SK-N-SH (cell line): ENCODE results near the gene CDC34. TPM values are rescaled to one million over a fixed set of nuclear protein-coding genes. Genes with fewer than 3 reads are reported as not detected.

ENCODE experiments used
- CTCF ChIA-PET: fragments of 300-600, 350-600 bp; formaldehyde crosslinking; extraction: SDS; loops from one replicate; lab custom pipeline; 2021; lab: Yijun Ruan, JAX
- POLR2A ChIA-PET: fragments of 350-600 bp; sonication (Branson Sonifier 250); formaldehyde crosslinking; extraction: SDS; loops from one replicate; lab custom pipeline; 2020; ENCODE audit warnings: antibody characterized with exemption, inconsistent platforms; lab: Yijun Ruan, JAX
- DNase-seq: peaks from one replicate; pipeline ENCODE4 v3.0.0; 2012
- H2AFZ ChIP-seq: fragments of 200-600 bp; sonication (generic); 2 replicates; pipeline ENCODE4 v1.8.1; 2016; ENCODE audit warnings: antibody characterized with exemption, mild to moderate bottlenecking, low read depth
- H3F3A ChIP-seq: fragments of 200-600 bp; sonication (generic); replicated peaks from 2 replicates; pipeline ENCODE3; 2016; ENCODE audit warnings: antibody characterized with exemption, mild to moderate bottlenecking; ENCODE audit not compliant: insufficient read depth
- H3K27ac ChIP-seq, 2 experiments: fragments of 200-500 bp in 1 of 2; fragments of 200-600 bp in 1 of 2; sonication (Bioruptor generic) in 1 of 2; sonication (generic), shearing (Covaris generic) in 1 of 2; 2 replicates each; pipeline versions ENCODE4 v1.5.1 to v1.6.1; 2014 to 2016; ENCODE audit warnings: low read depth in 2 of 2, inconsistent platforms in 1 of 2, low read length in 1 of 2, mild to moderate bottlenecking in 1 of 2, mixed read lengths in 1 of 2
- H3K27me3 ChIP-seq: fragments of 200-600 bp; sonication (generic), shearing (Covaris generic); 2 replicates; pipeline ENCODE4 v1.6.1; 2016; ENCODE audit warnings: mixed run types; ENCODE audit not compliant: insufficient read depth
- H3K36me3 ChIP-seq, 2 experiments: fragments of 200-500 bp in 1 of 2; fragments of 200-600 bp in 1 of 2; sonication (Bioruptor generic) in 1 of 2; sonication (generic) in 1 of 2; replicated peaks in 1 of 2; 2 replicates each; pipeline versions ENCODE3 to v1.5.1; 2014 to 2016; ENCODE audit warnings: low read length in 1 of 2, mild to moderate bottlenecking in 1 of 2; ENCODE audit not compliant: insufficient read depth in 2 of 2, control insufficient read depth in 1 of 2
- H3K4me1 ChIP-seq, 2 experiments: fragments of 200-500 bp in 1 of 2; fragments of 200-600 bp in 1 of 2; sonication (Bioruptor generic) in 1 of 2; sonication (generic), shearing (Covaris generic) in 1 of 2; 2 replicates each; pipeline versions ENCODE4 v1.5.1 to v1.6.1; 2014 to 2016; ENCODE audit warnings: low read depth in 1 of 2, low read length in 1 of 2, mixed run types in 1 of 2; ENCODE audit not compliant: insufficient read depth in 2 of 2, control insufficient read depth in 1 of 2
- H3K4me2 ChIP-seq: fragments of 200-600 bp; sonication (generic), shearing (Covaris generic); 2 replicates; pipeline ENCODE4 v1.6.1; 2017; ENCODE audit warnings: mixed run types
- H3K4me3 ChIP-seq, 2 experiments: fragments of 200-500 bp in 1 of 2; fragments of 200-600 bp in 1 of 2; sonication (Bioruptor generic) in 1 of 2; sonication (generic), shearing (Covaris generic) in 1 of 2; 2 replicates each; pipeline versions ENCODE4 v1.5.1 to v1.8.1; 2014 to 2016; ENCODE audit warnings: low read depth in 2 of 2, inconsistent platforms in 1 of 2, low read length in 1 of 2, mild to moderate bottlenecking in 1 of 2, mixed read lengths in 1 of 2, moderate library complexity in 1 of 2
- H3K79me2 ChIP-seq: fragments of 200-600 bp; sonication (generic); 2 replicates; pipeline ENCODE4 v1.8.1; 2017; ENCODE audit warnings: mild to moderate bottlenecking; ENCODE audit not compliant: insufficient read depth
- H3K9ac ChIP-seq: fragments of 200-600 bp; sonication (generic); 2 replicates; pipeline ENCODE4 v1.6.1; 2017; ENCODE audit warnings: mixed run types
- H3K9me2 ChIP-seq: fragments of 200-600 bp; sonication (generic); 2 replicates; pipeline ENCODE4 v1.6.1; 2017; ENCODE audit warnings: mixed run types
- H3K9me3 ChIP-seq: fragments of 200-600 bp; sonication (generic); 2 replicates; pipeline ENCODE4 v1.6.1; 2017; ENCODE audit warnings: mixed run types, mild to moderate bottlenecking, moderate library complexity
- H4K20me1 ChIP-seq: fragments of 200-600 bp; sonication (generic); 2 replicates; pipeline ENCODE4 v1.6.1; 2017; ENCODE audit warnings: mild to moderate bottlenecking, mixed run types; ENCODE audit not compliant: insufficient read depth
- ELF1 ChIP-seq: IDR thresholded peaks from 2 replicates; pipeline ENCODE4 v1.4.0; 2012
- EZH2phosphoT487 ChIP-seq: fragments of 200-600 bp; sonication (generic); IDR thresholded peaks from 2 replicates; pipeline ENCODE4 v1.6.1; 2017; ENCODE audit warnings: low read depth, mixed run types, mild to moderate bottlenecking, antibody characterized with exemption, moderate library complexity, borderline replicate concordance
- FOXJ3 ChIP-seq: sonication (generic); formaldehyde crosslinking; IDR thresholded peaks from 2 replicates; pipeline ENCODE4 v1.5.1; 2020; ENCODE audit warnings: mild to moderate bottlenecking, missing genetic modification reagents
- GATA2 ChIP-seq: sonication (generic); formaldehyde crosslinking; IDR thresholded peaks from 2 replicates; pipeline ENCODE4 v1.5.0; 2020; ENCODE audit warnings: mild to moderate bottlenecking, missing genetic modification reagents
- MXI1 ChIP-seq: IDR thresholded peaks from 2 replicates; pipeline ENCODE4 v1.6.1; 2012; ENCODE audit warnings: mild to moderate bottlenecking, low read depth, low read length, improper control_type of control experiment
- RXRA ChIP-seq: IDR thresholded peaks from 2 replicates; pipeline ENCODE4 v1.4.0; 2012; ENCODE audit warnings: low read depth, mild to moderate bottlenecking, borderline replicate concordance
- SMC3 ChIP-seq: IDR thresholded peaks from 2 replicates; pipeline ENCODE4 v1.6.1; 2012; ENCODE audit warnings: low read depth, low read length, improper control_type of control experiment
- TCF12 ChIP-seq: IDR thresholded peaks from 2 replicates; pipeline ENCODE4 v1.4.0; 2012
- TEAD4 ChIP-seq: IDR thresholded peaks from 2 replicates; pipeline ENCODE4 v1.4.0; 2012; ENCODE audit warnings: mild to moderate bottlenecking, borderline replicate concordance; ENCODE audit not compliant: insufficient read depth
- WGBS: methylation state at CpG from one replicate; pipeline ENCODE4 v1.1.6; 2017; ENCODE audit warnings: low lambda C conversion rate; 5-methylcytosine and 5-hydroxymethylcytosine counted together
- polyA plus RNA-seq, 3 experiments: library from polyadenylated mRNA; depleted of rRNA; stranded (reverse); fragments of >200 nt; gene quantifications; 2 replicates each; pipeline ENCODE4 v1.2.3, GENCODE V29; 2012
- TF ChIP-seq, protein P1 (sequence below): fragments of 200-600 bp; sonication (generic); IDR thresholded peaks from 2 replicates; pipeline ENCODE4 v1.6.1; 2017; ENCODE audit warnings: antibody characterized with exemption, mild to moderate bottlenecking, moderate library complexity
- TF ChIP-seq, protein P2 (sequence below): IDR thresholded peaks from 2 replicates; pipeline ENCODE4 v1.4.0; 2012; ENCODE audit warnings: low read depth, borderline replicate concordance

CDC34 gene
- polyA plus RNA-seq, 1 of the 3 experiments (the other 2 are of a cell fraction), result 96.7 TPM

DNA sequence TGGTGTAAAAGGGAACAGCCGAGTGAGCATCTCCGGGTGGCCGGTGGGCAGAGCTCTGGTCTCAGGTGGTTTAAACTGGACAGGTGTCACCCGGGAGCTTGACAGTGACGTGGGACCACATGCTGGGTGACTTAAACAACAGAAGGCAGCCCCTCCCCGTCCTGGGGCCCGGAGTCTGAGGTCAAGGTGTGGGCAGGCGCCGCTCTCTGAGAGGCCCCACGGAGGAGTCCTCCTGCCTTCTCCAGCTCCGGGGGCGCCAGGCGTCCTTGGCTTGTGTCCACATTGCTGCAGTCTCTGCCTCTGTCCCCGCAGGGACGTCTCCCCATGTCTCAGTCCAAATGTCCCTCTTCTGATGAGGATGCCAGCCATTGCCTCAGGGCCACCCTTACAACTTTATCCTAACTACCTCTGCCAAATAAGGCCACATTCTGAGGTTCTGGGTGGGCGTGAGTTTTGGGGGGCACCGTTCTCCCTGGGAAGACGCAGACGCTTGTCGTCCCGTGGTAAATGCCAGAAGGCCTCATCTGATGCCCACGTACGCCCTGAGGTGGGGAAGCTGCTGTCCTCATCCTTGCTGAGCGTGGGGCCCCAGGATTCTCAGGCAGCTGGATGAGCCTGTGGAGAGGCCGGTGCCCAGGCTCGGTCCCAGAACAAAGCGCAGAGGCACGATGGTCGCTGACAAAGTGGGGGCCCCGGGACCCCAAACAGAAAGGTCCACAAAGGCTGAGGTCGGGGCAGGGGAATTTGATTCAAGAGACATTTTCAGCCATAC lies 25.2 kb downstream of the CDC34 start:
- Histone ChIP-seq H3K9me3 (no peaks in the 10 kb centered on the region), H3K36me3 (no peaks in the 10 kb centered on the region), H3K27ac (no peak overlapping the region), H3K9ac (no peak overlapping the region), H3K4me2 (no peak overlapping the region), H3K9me2 (no peaks in the 10 kb centered on the region), H3K4me1 (no peaks in the 10 kb centered on the region; a peak in 1 of 4 replicates), H3F3A (no peaks in the 10 kb centered on the region), H3K79me2 (no peaks in the 10 kb centered on the region), H4K20me1 (no peaks in the 10 kb centered on the region)
- 75% methylated on average over 24 of the region's 31 CpGs for WGBS
- DNase-seq, result no peak
- CTCF ChIA-PET, result interaction anchor here (1.1 kb wide), 1 partner anchor 8 kb away, joined by 3 read pairs; no protein-coding TSS in a partner anchor
- TF ChIP-seq, protein P1, sequence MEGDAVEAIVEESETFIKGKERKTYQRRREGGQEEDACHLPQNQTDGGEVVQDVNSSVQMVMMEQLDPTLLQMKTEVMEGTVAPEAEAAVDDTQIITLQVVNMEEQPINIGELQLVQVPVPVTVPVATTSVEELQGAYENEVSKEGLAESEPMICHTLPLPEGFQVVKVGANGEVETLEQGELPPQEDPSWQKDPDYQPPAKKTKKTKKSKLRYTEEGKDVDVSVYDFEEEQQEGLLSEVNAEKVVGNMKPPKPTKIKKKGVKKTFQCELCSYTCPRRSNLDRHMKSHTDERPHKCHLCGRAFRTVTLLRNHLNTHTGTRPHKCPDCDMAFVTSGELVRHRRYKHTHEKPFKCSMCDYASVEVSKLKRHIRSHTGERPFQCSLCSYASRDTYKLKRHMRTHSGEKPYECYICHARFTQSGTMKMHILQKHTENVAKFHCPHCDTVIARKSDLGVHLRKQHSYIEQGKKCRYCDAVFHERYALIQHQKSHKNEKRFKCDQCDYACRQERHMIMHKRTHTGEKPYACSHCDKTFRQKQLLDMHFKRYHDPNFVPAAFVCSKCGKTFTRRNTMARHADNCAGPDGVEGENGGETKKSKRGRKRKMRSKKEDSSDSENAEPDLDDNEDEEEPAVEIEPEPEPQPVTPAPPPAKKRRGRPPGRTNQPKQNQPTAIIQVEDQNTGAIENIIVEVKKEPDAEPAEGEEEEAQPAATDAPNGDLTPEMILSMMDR, result no peak
- TF ChIP-seq TCF12, result no peak
- TF ChIP-seq EZH2phosphoT487, result no peak
- TF ChIP-seq GATA2 (CRISPR knock-in tag), result no peak
- TF ChIP-seq TEAD4, result no peak
- no peak for TF ChIP-seq FOXJ3 (CRISPR knock-in tag)
- TF ChIP-seq MXI1, result no peak
- no peak for TF ChIP-seq RXRA
- TF ChIP-seq ELF1, result no peak
- no peak for TF ChIP-seq SMC3
- TF ChIP-seq, all 33 proteins: peak for 0
- Histone ChIP-seq H3K4me3 (no peak overlapping the region), H2AFZ (no peak overlapping the region), H3K27me3 (no peaks in the 10 kb centered on the region)
- POLR2A ChIA-PET, result interaction anchor here (1.0 kb wide), 1 partner anchor 14 kb away, joined by 3 read pairs; no protein-coding TSS in a partner anchor

DNA sequence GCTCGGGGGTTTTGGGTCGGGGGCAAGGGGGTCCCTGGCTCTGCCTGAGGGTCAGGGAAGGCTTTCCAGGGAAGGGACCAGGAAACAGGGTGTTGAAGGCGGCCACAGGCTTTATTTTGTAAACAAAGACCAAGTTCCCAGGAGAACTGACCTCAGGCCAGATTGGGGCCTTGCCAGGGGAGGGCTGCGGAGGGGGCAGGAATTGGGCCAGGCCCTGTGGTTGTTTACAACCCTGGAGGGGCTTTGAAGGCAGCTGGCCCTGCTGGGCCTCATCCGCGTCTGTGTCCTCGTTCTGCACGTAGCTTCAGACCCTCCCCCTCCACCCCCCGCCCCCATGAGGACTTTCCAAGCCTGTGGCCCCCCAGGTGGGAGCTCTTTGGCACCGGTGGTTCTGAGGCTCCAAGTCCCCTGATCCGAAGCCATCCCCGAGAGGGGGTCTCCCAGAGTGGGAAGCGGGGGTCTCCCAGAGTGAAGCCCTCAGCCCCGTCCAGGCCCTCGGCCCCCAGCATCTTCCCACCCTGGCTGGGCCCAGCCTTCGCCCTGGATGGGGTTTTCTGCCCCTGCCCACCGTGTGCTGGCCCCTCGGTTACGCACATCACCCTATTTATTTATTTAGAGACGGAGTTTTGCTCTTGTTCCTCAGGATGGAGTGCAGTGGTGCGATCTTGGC lies 27.3 kb downstream of the CDC34 start:
- Histone ChIP-seq H3K36me3 (no peaks in the 10 kb centered on the region), H3K4me1 (no peaks in the 10 kb centered on the region; a peak in 1 of 4 replicates), H3F3A (no peaks in the 10 kb centered on the region), H3K9ac (no peak overlapping the region), H3K27me3 (no peaks in the 10 kb centered on the region), H3K9me3 (no peaks in the 10 kb centered on the region), H3K79me2 (no peaks in the 10 kb centered on the region), H3K4me2 (no peak overlapping the region), H3K9me2 (no peaks in the 10 kb centered on the region), H4K20me1 (no peaks in the 10 kb centered on the region), H3K27ac (no peak overlapping the region), H3K4me3 (no peak overlapping the region), H2AFZ (no peak overlapping the region)
- POLR2A ChIA-PET, result no interaction called here
- DNase-seq, result no peak
- CTCF ChIA-PET, result no interaction called here
- WGBS, result 76% methylated on average over 9 of the region's 21 CpGs
- TF ChIP-seq, protein P2, sequence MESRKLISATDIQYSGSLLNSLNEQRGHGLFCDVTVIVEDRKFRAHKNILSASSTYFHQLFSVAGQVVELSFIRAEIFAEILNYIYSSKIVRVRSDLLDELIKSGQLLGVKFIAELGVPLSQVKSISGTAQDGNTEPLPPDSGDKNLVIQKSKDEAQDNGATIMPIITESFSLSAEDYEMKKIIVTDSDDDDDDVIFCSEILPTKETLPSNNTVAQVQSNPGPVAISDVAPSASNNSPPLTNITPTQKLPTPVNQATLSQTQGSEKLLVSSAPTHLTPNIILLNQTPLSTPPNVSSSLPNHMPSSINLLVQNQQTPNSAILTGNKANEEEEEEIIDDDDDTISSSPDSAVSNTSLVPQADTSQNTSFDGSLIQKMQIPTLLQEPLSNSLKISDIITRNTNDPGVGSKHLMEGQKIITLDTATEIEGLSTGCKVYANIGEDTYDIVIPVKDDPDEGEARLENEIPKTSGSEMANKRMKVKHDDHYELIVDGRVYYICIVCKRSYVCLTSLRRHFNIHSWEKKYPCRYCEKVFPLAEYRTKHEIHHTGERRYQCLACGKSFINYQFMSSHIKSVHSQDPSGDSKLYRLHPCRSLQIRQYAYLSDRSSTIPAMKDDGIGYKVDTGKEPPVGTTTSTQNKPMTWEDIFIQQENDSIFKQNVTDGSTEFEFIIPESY, result no peak
- TF ChIP-seq SMC3, result no peak
